GM12873 (cell line): ENCODE measurements around the gene TMTC1.

ENCODE experiments used
- CTCF ChIP-seq: IDR thresholded peaks from 2 replicates; pipeline ENCODE4 v1.5.1; 2012; ENCODE audit warnings: low read depth, mild to moderate bottlenecking, moderate library complexity, low read length, control low read depth; ENCODE audit not compliant: insufficient read depth; ENCODE audit errors: missing control alignments

The TMTC1 gene

GRCh38 chr12:29709054-29709453 lies 74.7 kb downstream of the TMTC1 start:
- no peak for TF ChIP-seq CTCF

GRCh38 chr12:29707846-29708245 lies 75.9 kb downstream of the TMTC1 start:
- no peak for TF ChIP-seq CTCF

- TF ChIP-seq CTCF = no peak
These were observed 77.4 kb downstream of the TMTC1 start for GRCh38 chr12:29706311-29706710.

- TF ChIP-seq CTCF = no peak
These were observed 80.2 kb downstream of the TMTC1 start for GRCh38 chr12:29703528-29703927.

GRCh38 chr12:29702972-29703371 lies 80.8 kb downstream of the TMTC1 start:
- TF ChIP-seq CTCF = no peak

- no peak for TF ChIP-seq CTCF
These were observed 81.5 kb downstream of the TMTC1 start for GRCh38 chr12:29702222-29702621.

- TF ChIP-seq CTCF = no peak
These were observed 82.8 kb downstream of the TMTC1 start for GRCh38 chr12:29700761-29701481.
